ENCODE data around the gene NSD2.
"Not testable (repeated sequence)": the region's sequence is repeated elsewhere in the genome, so short reads cannot be mapped to it uniquely, and the experiment has no call there.

NSD2 gene

DNA sequence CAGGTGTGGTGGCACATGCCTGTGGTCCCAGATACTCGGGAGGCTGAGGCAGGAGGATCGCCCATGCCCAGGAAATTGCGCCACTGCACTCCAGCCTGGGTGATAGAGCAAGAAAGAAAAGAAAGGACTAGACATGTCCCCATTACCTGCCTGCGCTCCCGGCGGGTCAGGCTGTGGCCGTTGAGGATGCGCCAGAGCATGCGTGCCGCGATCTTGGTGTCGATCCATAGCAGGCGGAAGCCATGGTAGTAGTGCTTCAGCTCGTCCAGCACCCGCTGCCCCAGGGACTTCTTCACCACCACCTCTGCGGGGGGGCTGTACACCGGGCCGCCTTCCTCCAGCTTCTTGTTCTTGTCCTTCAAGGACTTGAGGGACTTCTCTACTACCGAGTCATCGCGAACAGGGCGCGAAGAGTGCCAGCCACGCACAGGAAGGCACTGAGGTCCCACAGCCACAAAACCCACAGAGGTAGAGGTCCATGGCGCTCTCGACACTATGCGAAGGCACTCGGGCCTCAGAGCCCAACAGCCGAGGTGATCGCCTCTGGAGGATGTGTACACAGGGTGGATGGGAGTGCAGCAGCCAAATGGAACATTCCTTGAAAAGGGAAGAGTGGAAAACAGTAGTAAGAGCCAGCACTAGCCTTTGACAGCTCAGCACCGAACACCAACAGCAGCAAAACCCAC lies 29.8 kb upstream of the NSD2 start:
- CTCF ChIA-PET: interaction anchor here (1.0 kb wide), 1 partner anchor 57 kb away, joined by 4 read pairs; no protein-coding TSS in a partner anchor
- H3K27ac ChIP-seq: peak overlapping the region; percentile 11
- POLR2A ChIA-PET (ENCODE audit: low non-redundant PET): no interaction called here
- TF ChIP-seq, protein P1, sequence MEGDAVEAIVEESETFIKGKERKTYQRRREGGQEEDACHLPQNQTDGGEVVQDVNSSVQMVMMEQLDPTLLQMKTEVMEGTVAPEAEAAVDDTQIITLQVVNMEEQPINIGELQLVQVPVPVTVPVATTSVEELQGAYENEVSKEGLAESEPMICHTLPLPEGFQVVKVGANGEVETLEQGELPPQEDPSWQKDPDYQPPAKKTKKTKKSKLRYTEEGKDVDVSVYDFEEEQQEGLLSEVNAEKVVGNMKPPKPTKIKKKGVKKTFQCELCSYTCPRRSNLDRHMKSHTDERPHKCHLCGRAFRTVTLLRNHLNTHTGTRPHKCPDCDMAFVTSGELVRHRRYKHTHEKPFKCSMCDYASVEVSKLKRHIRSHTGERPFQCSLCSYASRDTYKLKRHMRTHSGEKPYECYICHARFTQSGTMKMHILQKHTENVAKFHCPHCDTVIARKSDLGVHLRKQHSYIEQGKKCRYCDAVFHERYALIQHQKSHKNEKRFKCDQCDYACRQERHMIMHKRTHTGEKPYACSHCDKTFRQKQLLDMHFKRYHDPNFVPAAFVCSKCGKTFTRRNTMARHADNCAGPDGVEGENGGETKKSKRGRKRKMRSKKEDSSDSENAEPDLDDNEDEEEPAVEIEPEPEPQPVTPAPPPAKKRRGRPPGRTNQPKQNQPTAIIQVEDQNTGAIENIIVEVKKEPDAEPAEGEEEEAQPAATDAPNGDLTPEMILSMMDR (conservative IDR thresholded peaks at IDR 0.05; ENCODE audit: low read depth): no peak
- DNase-seq (ENCODE audit: low spot score): no peak

DNA sequence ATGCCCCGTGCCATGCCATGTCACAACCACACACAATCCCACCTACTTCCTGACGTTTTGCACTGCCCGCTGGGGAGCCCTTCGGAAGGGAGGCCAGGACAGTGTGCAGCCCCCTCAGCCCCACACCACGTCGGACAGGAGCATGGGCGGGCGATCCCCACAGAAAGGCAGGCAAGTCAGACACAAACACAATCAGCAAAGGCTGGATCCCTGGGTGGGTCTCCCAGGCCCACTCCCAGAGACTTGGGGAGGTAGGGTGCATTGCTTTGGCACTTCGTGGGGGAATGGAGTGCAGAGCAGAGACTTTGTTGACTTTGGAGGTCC lies 29.3 kb upstream of the NSD2 start:
- POLR2A ChIA-PET (ENCODE audit: low non-redundant PET): no interaction called here
- H3K27ac ChIP-seq: peak overlapping the region; percentile 11
- TF ChIP-seq, protein P1 (conservative IDR thresholded peaks at IDR 0.05; ENCODE audit: low read depth): no peak
- DNase-seq (ENCODE audit: low spot score): no peak
- CTCF ChIA-PET: interaction anchor here (1.0 kb wide), 1 partner anchor 57 kb away, joined by 4 read pairs; no protein-coding TSS in a partner anchor

DNA sequence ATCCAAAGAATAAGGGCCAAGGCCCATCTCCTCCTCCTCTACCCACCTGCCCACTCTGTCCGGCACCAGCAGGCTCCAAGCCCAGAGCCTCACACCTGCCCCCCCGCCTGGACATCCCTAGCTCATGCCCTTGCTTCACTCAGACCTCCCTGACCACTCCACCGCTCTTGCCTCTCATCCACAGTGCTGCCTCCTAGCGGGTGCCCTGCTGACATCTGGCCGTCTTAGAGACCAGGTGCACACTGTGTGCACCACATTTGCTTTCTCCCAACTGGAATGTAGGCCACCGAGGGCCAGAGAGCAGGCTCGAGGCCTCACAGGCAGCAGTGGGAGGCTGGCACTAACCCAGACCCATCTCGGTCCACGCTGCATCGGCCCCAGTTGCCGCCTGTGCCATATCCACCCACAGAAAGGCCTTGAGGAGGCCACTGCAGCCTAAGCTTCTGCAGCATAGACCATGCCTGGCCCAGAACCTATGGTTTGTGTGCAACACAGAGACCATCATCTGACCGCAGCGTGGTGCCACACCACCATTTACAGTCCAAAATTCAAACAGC lies 28.8 kb upstream of the NSD2 start:
- peak overlapping the region; percentile 32; the same call in 1 of the 2 replicates for H3K27ac ChIP-seq
- no peak for DNase-seq (ENCODE audit: low spot score)
- TF ChIP-seq, protein P1 (conservative IDR thresholded peaks at IDR 0.05; ENCODE audit: low read depth): no peak
- ChIA-PET POLR2A (ENCODE audit: low non-redundant PET) (no interaction called here), CTCF (interaction anchor here (1.0 kb wide), 1 partner anchor 56 kb away, joined by 4 read pairs; no protein-coding TSS in a partner anchor)

DNA sequence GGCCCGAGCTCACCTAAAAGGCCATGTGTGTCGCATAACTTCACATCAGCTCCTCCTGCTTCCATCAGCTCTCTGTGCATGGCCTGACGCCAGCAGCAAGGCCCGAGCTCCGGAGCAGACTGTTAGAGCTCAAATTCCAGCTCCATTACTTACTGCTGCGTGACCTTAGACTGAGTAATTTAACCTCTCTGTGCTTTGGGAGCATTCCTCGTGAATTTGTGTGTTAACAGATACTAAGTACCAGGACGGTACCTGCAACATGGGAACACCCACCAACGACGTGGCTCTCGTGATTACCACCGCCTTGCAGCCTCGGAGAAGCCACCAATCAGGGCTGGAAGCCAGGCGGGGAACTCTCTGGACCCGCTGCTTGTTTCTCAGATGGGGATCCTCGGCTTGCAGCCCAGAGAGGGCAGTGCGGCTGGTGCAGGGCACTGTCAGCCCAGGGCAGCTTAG lies 28.2 kb upstream of the NSD2 start:
- H3K27ac ChIP-seq: peak overlapping the region; percentile 32; the same call in 1 of the 2 replicates
- POLR2A ChIA-PET (ENCODE audit: low non-redundant PET): no interaction called here
- TF ChIP-seq, protein P1 (conservative IDR thresholded peaks at IDR 0.05; ENCODE audit: low read depth): no peak
- CTCF ChIA-PET: no interaction called here
- DNase-seq (ENCODE audit: low spot score): no peak

DNA sequence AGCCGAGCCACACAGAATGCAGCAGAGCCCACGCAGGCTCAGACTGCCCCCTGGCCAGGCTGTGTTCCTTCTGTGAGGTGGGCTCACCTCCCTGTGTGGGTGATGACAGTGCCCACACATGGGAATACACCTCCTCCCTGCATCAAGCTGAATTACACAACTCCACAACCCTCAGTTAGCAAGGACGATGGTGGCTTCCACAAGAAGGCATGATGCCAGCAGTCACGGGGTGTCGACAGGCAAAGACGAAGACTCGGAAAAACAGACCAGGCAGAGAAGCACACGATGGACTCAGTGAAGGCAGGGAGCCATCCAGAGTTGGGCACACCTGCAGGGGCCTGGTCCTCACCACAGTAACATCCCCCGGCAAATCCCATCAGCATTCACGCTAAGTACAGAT lies 27.3 kb upstream of the NSD2 start:
- peak overlapping the region; percentile 32 for H3K27ac ChIP-seq

DNA sequence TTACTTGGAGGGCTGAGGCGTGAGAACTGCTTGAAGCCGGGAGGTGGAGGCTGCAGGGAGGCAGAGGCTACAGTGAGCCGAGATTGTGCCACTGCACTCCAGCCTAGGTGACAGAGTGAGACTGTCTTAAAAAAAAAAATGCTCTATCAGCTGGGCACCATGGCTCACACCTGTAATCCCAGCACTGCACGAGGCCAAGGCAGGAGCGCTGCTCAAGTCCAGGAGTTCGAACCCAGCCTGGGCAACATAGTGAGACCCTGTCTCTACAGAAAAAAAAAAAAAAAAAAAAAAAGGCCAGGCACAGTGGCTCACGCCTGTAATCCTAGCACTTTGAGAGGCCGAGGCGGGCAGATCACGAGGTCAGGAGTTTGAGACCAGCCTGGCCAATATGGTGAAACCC lies 26.6 kb upstream of the NSD2 start:
- POLR2A ChIA-PET (ENCODE audit: low non-redundant PET); DNase-seq (ENCODE audit: low spot score); CTCF ChIA-PET: not testable (repeated sequence)
- H3K27ac ChIP-seq: peak overlapping the region; percentile 32

More for the DNA sequence above, 27.3 kb upstream of the NSD2 start:
- ChIA-PET CTCF (no interaction called here), POLR2A (ENCODE audit: low non-redundant PET) (no interaction called here)
- TF ChIP-seq, protein P1 (conservative IDR thresholded peaks at IDR 0.05; ENCODE audit: low read depth): no peak
- DNase-seq (ENCODE audit: low spot score): no peak

DNA sequence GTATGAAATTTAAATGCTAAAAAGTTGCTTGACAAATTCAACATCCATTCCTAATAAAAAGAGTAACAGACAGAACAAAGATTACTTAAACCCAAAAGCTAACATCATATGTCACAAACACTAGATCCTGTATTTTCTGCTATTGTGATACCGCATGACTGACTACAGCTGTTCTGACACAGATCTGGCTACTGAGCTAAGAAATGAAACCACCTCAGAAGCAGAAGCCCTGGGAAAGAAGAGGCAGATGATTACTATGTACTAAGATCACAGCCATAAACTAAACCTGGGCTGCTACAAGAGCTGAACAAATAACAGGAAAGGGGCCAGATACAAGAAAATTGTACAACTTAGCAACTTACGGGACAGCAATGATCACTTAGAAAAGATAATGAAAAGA lies 24.6 kb upstream of the NSD2 start:
- ChIA-PET POLR2A (ENCODE audit: low non-redundant PET) (no interaction called here), CTCF (no interaction called here)
- TF ChIP-seq, protein P1 (conservative IDR thresholded peaks at IDR 0.05; ENCODE audit: low read depth): no peak
- no peak overlapping the region for H3K27ac ChIP-seq
- no peak for DNase-seq (ENCODE audit: low spot score)

Data from RWPE1 (cell line).